T-helper 1 cell treated with Interleukin-12 subunit alpha and Interleukin-12 subunit beta and Interleukin-4 antibody, amounts not matched to agents 30 μg/mL and 1 μg/mL, for 36 hours (primary cell): ENCODE results near the gene HK1.
"Not testable (repeated sequence)": the region's sequence is repeated elsewhere in the genome, so short reads cannot be mapped to it uniquely, and the experiment has no call there.

Source experiments
- H3K27ac Mint-ChIP-seq: one replicate; pipeline ENCODE4 v1.8.0; 2021; ENCODE audit warnings: mild to moderate bottlenecking, mixed read lengths
- H3K27me3 Mint-ChIP-seq: one replicate; pipeline ENCODE4 v1.8.0; 2021; ENCODE audit warnings: low read depth, mixed read lengths
- H3K36me3 Mint-ChIP-seq: one replicate; pipeline ENCODE4 v1.8.0; 2021; ENCODE audit warnings: low read depth, mixed read lengths
- H3K4me1 Mint-ChIP-seq: one replicate; pipeline ENCODE4 v1.8.0; 2021; ENCODE audit warnings: low read depth, mixed read lengths
- H3K4me3 Mint-ChIP-seq: one replicate; pipeline ENCODE4 v1.8.0; 2021; ENCODE audit warnings: mild to moderate bottlenecking, moderate library complexity, mixed read lengths
- H3K9me3 Mint-ChIP-seq: one replicate; pipeline ENCODE4 v1.8.0; 2021; ENCODE audit warnings: mixed read lengths

Gene HK1

DNA sequence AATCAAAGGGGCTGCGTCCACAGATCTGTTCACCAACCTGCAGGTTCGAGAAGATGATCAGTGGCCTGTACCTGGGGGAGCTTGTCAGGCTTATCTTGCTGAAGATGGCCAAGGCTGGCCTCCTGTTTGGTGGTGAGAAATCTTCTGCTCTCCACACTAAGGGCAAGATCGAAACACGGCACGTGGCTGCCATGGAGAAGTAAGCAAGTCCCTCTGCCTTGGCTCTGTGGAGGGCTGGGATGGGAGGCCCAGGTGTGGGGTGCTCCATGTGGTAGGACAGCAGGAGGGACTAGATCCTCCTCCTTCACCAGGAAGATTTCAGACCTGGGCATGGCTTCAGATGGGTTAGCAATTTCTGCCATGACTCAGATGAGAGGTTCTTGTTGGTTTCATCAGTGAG lies 32.3 kb upstream of the HK1 start:
- H3K9me3 Mint-ChIP-seq = no peaks in the 10 kb centered on the region
- H3K36me3 Mint-ChIP-seq = peaks cover 1% of the 10 kb centered on the region
- no peaks in the 10 kb centered on the region for H3K4me1 Mint-ChIP-seq
- H3K27ac Mint-ChIP-seq = no peak overlapping the region
- no peaks in the 10 kb centered on the region for H3K27me3 Mint-ChIP-seq
- H3K4me3 Mint-ChIP-seq = no peak overlapping the region

GRCh38 chr10:69246581-69247312 lies 31.5 kb upstream of the HK1 start:
- no peaks in the 10 kb centered on the region for H3K4me1 Mint-ChIP-seq
- H3K36me3 Mint-ChIP-seq = peaks cover 1% of the 10 kb centered on the region
- no peak overlapping the region for H3K4me3 Mint-ChIP-seq
- H3K27ac Mint-ChIP-seq = no peak overlapping the region
- H3K9me3 Mint-ChIP-seq = no peaks in the 10 kb centered on the region
- no peaks in the 10 kb centered on the region for H3K27me3 Mint-ChIP-seq

GRCh38 chr10:69247313-69247710 lies 31.0 kb upstream of the HK1 start:
- Mint-ChIP-seq H3K27ac (no peak overlapping the region), H3K36me3 (peaks cover 1% of the 10 kb centered on the region), H3K4me1 (no peaks in the 10 kb centered on the region), H3K9me3 (no peaks in the 10 kb centered on the region), H3K27me3 (no peaks in the 10 kb centered on the region), H3K4me3 (no peak overlapping the region)

DNA sequence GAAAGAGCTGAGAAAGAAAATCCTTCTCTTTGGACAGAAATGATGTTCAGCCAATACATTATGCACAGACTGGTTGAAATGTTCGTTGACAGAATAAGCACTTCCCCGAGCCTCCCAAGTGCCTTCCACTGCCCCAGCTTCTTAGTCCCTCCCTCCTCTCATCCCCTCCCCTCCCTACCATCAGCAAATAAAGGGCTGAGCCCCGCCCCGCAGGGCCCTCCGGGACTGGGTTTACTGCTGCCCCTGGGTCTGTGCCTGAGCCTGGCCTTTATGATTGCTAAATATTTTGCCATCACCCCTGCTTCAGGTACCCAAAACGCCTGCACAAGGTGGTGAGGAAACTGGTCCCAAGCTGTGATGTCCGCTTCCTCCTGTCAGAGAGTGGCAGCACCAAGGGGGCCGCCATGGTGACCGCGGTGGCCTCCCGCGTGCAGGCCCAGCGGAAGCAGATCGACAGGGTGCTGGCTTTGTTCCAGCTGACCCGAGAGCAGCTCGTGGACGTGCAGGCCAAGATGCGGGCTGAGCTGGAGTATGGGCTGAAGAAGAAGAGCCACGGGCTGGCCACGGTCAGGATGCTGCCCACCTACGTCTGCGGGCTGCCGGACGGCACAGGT lies 30.1 kb upstream of the HK1 start:
- no peaks in the 10 kb centered on the region for H3K27me3 Mint-ChIP-seq
- no peaks in the 10 kb centered on the region for H3K4me1 Mint-ChIP-seq
- H3K27ac Mint-ChIP-seq = no peak overlapping the region
- H3K36me3 Mint-ChIP-seq = peaks cover 1% of the 10 kb centered on the region
- no peaks in the 10 kb centered on the region for H3K9me3 Mint-ChIP-seq
- H3K4me3 Mint-ChIP-seq = no peak overlapping the region

DNA sequence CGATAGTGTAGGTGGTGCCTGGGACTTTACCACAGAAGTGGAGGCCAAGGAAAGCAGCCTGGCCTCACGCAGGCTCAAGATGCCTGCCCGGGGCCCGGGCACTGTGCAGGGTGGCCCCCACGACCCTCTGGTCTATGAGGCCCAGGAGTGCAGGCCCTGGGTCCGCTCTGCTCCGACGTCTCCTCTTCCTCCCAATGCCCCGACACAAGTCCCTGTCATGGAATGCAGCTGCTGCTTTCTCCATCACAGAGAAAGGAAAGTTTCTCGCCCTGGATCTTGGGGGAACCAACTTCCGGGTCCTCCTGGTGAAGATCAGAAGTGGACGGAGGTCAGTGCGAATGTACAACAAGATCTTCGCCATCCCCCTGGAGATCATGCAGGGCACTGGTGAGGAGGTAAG lies 28.3 kb upstream of the HK1 start:
- no peak overlapping the region for H3K27ac Mint-ChIP-seq
- no peaks in the 10 kb centered on the region for H3K9me3 Mint-ChIP-seq
- H3K4me3 Mint-ChIP-seq = no peak overlapping the region
- H3K36me3 Mint-ChIP-seq = peaks cover 1% of the 10 kb centered on the region
- H3K27me3 Mint-ChIP-seq = no peaks in the 10 kb centered on the region
- no peaks in the 10 kb centered on the region for H3K4me1 Mint-ChIP-seq

- not testable (repeated sequence) for H3K9me3 Mint-ChIP-seq, H3K27ac Mint-ChIP-seq, H3K27me3 Mint-ChIP-seq, H3K4me3 Mint-ChIP-seq, H3K4me1 Mint-ChIP-seq, H3K36me3 Mint-ChIP-seq
Measured at GRCh38 chr10:69251417-69251816, 26.9 kb upstream of the HK1 start.

GRCh38 chr10:69253171-69253570 lies 25.1 kb upstream of the HK1 start:
- H3K4me1 Mint-ChIP-seq = no peaks in the 10 kb centered on the region
- H3K36me3 Mint-ChIP-seq = peaks cover 1% of the 10 kb centered on the region
- no peaks in the 10 kb centered on the region for H3K9me3 Mint-ChIP-seq
- H3K27me3 Mint-ChIP-seq = no peaks in the 10 kb centered on the region
- no peak overlapping the region for H3K27ac Mint-ChIP-seq
- no peak overlapping the region for H3K4me3 Mint-ChIP-seq

GRCh38 chr10:69254877-69255276 lies 23.4 kb upstream of the HK1 start:
- H3K36me3 Mint-ChIP-seq = peaks cover 5% of the 10 kb centered on the region
- no peaks in the 10 kb centered on the region for H3K27me3 Mint-ChIP-seq
- H3K4me3 Mint-ChIP-seq = no peak overlapping the region
- H3K9me3 Mint-ChIP-seq = no peaks in the 10 kb centered on the region
- H3K27ac Mint-ChIP-seq = no peak overlapping the region
- peaks cover 3% of the 10 kb centered on the region for H3K4me1 Mint-ChIP-seq

DNA sequence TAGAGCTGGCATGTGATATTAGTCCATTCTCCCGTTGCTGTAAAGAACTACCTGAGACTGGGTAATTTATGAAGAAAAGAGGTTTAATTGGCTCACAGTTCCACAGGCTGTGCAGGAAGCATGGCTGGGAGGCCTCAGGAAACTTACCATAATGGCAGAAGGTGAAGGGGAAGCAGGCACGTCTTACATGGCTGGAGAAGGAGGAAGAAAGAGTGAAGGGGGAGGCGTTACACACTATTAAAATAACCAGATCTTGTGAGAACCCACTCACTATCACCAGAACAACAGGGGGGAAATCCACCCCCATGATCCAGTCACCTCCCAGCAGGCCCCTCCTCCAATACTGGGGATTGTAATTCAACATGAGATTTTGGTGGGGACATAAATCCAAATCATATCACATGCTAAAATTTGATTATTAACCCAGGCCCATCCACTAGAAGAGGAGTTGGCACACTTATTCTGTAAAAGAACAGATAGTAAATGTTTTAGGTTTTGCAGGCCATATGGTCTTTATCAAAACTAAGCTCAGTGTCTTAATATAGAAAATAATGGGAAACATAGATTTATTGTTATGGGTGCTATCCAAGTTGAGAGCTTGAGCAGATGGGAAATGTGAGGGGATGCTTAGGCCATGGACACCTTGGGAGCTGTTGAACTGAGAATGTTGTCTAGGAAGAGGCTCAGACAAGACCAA lies 18.6 kb upstream of the HK1 start:
- Mint-ChIP-seq H3K36me3 (peaks cover 11% of the 10 kb centered on the region), H3K4me1 (peaks cover 23% of the 10 kb centered on the region), H3K9me3 (peaks cover 3% of the 10 kb centered on the region), H3K27ac (no peak overlapping the region), H3K27me3 (peaks cover under 1% of the 10 kb centered on the region), H3K4me3 (no peak overlapping the region)

- H3K4me3 Mint-ChIP-seq = no peak overlapping the region
- H3K27me3 Mint-ChIP-seq = peaks cover 9% of the 10 kb centered on the region
- no peak overlapping the region for H3K27ac Mint-ChIP-seq
- H3K4me1 Mint-ChIP-seq = peaks cover 23% of the 10 kb centered on the region
- H3K9me3 Mint-ChIP-seq = peaks cover 3% of the 10 kb centered on the region
- H3K36me3 Mint-ChIP-seq = peaks cover 11% of the 10 kb centered on the region
Measured at GRCh38 chr10:69261184-69261583, 17.1 kb upstream of the HK1 start.

GRCh38 chr10:69262292-69262751 lies 16.0 kb upstream of the HK1 start:
- Mint-ChIP-seq H3K27me3 (peaks cover 12% of the 10 kb centered on the region), H3K4me1 (peaks cover 23% of the 10 kb centered on the region), H3K27ac (peak overlapping the region; percentile 42), H3K9me3 (peaks cover 3% of the 10 kb centered on the region), H3K4me3 (no peak overlapping the region), H3K36me3 (peaks cover 11% of the 10 kb centered on the region)

DNA sequence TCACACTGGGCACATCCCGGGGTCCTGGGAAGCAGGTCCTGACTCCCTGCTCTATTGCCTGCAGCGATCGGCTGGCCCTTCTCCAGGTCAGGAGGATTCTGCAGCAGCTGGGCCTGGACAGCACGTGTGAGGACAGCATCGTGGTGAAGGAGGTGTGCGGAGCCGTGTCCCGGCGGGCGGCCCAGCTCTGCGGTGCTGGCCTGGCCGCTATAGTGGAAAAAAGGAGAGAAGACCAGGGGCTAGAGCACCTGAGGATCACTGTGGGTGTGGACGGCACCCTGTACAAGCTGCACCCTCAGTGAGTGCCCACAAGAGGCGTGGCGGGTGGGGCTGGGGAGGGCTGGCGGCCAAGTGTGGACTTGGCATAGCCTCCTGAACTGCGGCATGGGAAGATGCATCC lies 12.8 kb upstream of the HK1 start:
- Mint-ChIP-seq H3K4me3 (no peak overlapping the region), H3K27ac (no peak overlapping the region), H3K27me3 (peaks cover 25% of the 10 kb centered on the region), H3K36me3 (peaks cover 7% of the 10 kb centered on the region), H3K9me3 (peaks cover 3% of the 10 kb centered on the region), H3K4me1 (peaks cover 20% of the 10 kb centered on the region)

GRCh38 chr10:69268761-69269416 lies 9.4 kb upstream of the HK1 start:
- Mint-ChIP-seq H3K9me3 (no peaks in the 10 kb centered on the region), H3K27me3 (peaks cover 25% of the 10 kb centered on the region), H3K36me3 (no peaks in the 10 kb centered on the region), H3K4me1 (peaks cover 6% of the 10 kb centered on the region), H3K4me3 (no peak overlapping the region), H3K27ac (no peak overlapping the region)

DNA sequence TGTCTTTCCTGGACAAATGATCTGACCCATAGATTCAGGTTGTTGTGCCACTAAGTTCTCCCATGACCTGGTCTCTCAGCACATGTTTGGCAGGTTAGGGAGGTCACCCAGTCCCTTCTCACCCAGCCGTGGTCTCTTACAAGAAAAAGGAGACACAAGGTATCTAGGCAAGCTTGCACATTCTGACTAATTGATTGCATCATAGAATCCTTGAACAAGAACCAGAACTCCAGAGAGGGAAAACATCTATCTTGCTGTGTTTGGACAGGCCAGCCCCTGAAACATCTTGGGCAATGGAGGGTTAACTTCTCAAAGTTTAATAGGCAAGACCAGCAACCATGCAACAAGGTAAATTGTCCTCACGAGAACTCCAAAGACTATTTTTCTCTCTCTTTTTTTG lies 8.5 kb upstream of the HK1 start:
- Mint-ChIP-seq H3K27me3 (peaks cover 24% of the 10 kb centered on the region), H3K9me3 (no peaks in the 10 kb centered on the region), H3K27ac (no peak overlapping the region), H3K4me1 (peaks cover 6% of the 10 kb centered on the region), H3K36me3 (no peaks in the 10 kb centered on the region), H3K4me3 (no peak overlapping the region)
